H1 (cell line): Measurements from ENCODE around the gene SLC35E1. TPM values are rescaled to one million over a fixed set of nuclear protein-coding genes. Genes with fewer than 3 reads are reported as not detected.

Source experiments
- ASH2L ChIP-seq: fragments of 200-600, 300-600 bp; sonication (generic); IDR thresholded peaks from one replicate; pipeline ENCODE4 v1.7.1; 2017; ENCODE audit warnings: low read length
- BCL11A ChIP-seq, 2 experiments: IDR thresholded peaks; one replicate each; pipeline ENCODE4 v1.6.1; 2011; ENCODE audit warnings: low read depth in 2 of 2, low read length in 2 of 2, mild to moderate bottlenecking in 2 of 2
- BRCA1 ChIP-seq: IDR thresholded peaks from 2 replicates; pipeline ENCODE4 v1.6.1; 2012; ENCODE audit warnings: low read depth, low read length, improper control_type of control experiment
- CBX5 ChIP-seq: fragments of 300-800, 300-1000 bp; sonication (generic); IDR thresholded peaks from 2 replicates; pipeline ENCODE4 v1.7.1; 2016; ENCODE audit warnings: antibody characterized with exemption, low read length, low read depth
- CEBPB ChIP-seq: IDR thresholded peaks from 2 replicates; pipeline ENCODE4 v1.6.1; 2012; ENCODE audit warnings: low read depth, low read length
- CHD1 ChIP-seq: IDR thresholded peaks from 2 replicates; pipeline ENCODE4 v1.6.1; 2012; ENCODE audit warnings: low read depth, low read length, improper control_type of control experiment
- GTF2F1 ChIP-seq: IDR thresholded peaks from 2 replicates; pipeline ENCODE4 v1.6.1; 2012; ENCODE audit warnings: low read depth, low read length, improper control_type of control experiment, borderline replicate concordance
- HDAC2 ChIP-seq, 2 experiments: fragments of 300-600 bp in 1 of 2; sonication (generic) in 1 of 2; IDR thresholded peaks; 2 replicates each; pipeline ENCODE4 v1.6.1; 2011 to 2012; ENCODE audit warnings: low read depth in 2 of 2, low read length in 2 of 2, mild to moderate bottlenecking in 2 of 2, moderate library complexity in 2 of 2, borderline replicate concordance in 1 of 2, inconsistent platforms in 1 of 2
- MAFK ChIP-seq: IDR thresholded peaks from 2 replicates; pipeline ENCODE4 v1.6.1; 2012; ENCODE audit warnings: low read depth, mild to moderate bottlenecking, improper control_type of control experiment, low read length
- PHF8 ChIP-seq: fragments of 200-600 bp; sonication (generic); conservative IDR thresholded peaks from 2 replicates; pipeline ENCODE4 v1.7.1; 2012; ENCODE audit warnings: low read depth, mild to moderate bottlenecking, inconsistent platforms, low read length, moderate library complexity
- RBBP5 ChIP-seq: IDR thresholded peaks from 2 replicates; pipeline ENCODE4 v1.7.1; 2012; ENCODE audit warnings: low read depth, mild to moderate bottlenecking, inconsistent platforms, low read length, moderate library complexity, borderline replicate concordance
- RNF2 ChIP-seq: fragments of 200-900, 300-1000 bp; sonication (generic); IDR thresholded peaks from 2 replicates; pipeline ENCODE4 v1.7.1; 2016; ENCODE audit warnings: borderline replicate concordance, low read depth, mild to moderate bottlenecking, antibody characterized with exemption, low read length; ENCODE audit not compliant: poor library complexity, severe bottlenecking; ENCODE audit errors: missing control alignments
- SIN3A ChIP-seq, 2 experiments: IDR thresholded peaks in 1 of 2; conservative IDR thresholded peaks in 1 of 2; 2 replicates each; pipeline ENCODE4 v1.6.1; 2011 to 2012; ENCODE audit warnings: low read length in 2 of 2, improper control_type of control experiment in 1 of 2, low read depth in 1 of 2, mild to moderate bottlenecking in 1 of 2
- SP1 ChIP-seq: IDR thresholded peaks from 2 replicates; pipeline ENCODE4 v1.6.1; 2011; ENCODE audit warnings: low read depth, low read length
- SP2 ChIP-seq: IDR thresholded peaks from 2 replicates; pipeline ENCODE4 v1.6.1; 2012; ENCODE audit warnings: mild to moderate bottlenecking, low read length, inconsistent platforms
- SP4 ChIP-seq: IDR thresholded peaks from 2 replicates; pipeline ENCODE4 v1.6.1; 2012; ENCODE audit warnings: low read length, inconsistent platforms
- TBP ChIP-seq: IDR thresholded peaks from 2 replicates; pipeline ENCODE4 v1.6.1; 2011; ENCODE audit warnings: low read depth, low read length, improper control_type of control experiment
- TEAD4 ChIP-seq: IDR thresholded peaks from 2 replicates; pipeline ENCODE4 v1.6.1; 2012; ENCODE audit warnings: low read depth, low read length, inconsistent platforms, mixed read lengths
- ZNF274 ChIP-seq: IDR thresholded peaks from 2 replicates; pipeline ENCODE4 v1.7.0; 2012; ENCODE audit warnings: low read length, borderline replicate concordance; ENCODE audit errors: extremely low read depth
- polyA plus RNA-seq, 7 experiments: library from polyadenylated mRNA; depleted of rRNA in 3 of 7; stranded (reverse) in 5 of 7; unstranded in 2 of 7; fragments of >200 nt in 5 of 7; fragments of 200-250 nt in 2 of 7; gene quantifications; 1 replicate in 5 of 7; 2 replicates in 1 of 7; 4 replicates in 1 of 7; pipeline versions ENCODE4 v1.2.1 to v1.2.3, GENCODE V29; 2011 to 2013; ENCODE audit warnings: missing spikeins in 2 of 7, mixed read lengths in 2 of 7
- total RNA-seq: library from RNA; stranded (reverse); fragmentation: NEBNext Ultra II Directional; extraction: Animal tissue kit (Norgen Biotek cat#: 25700); gene quantifications from 2 replicates; pipeline ENCODE4 v1.2.1, GENCODE V29; 2021
- TF ChIP-seq, protein P1 (sequence below): IDR thresholded peaks from 2 replicates; pipeline ENCODE4 v1.6.1; 2012; ENCODE audit warnings: inconsistent platforms
- TF ChIP-seq, protein P2 (sequence below): IDR thresholded peaks from 2 replicates; pipeline ENCODE4 v1.6.1; 2011; ENCODE audit warnings: low read length, improper control_type of control experiment

SLC35E1 gene
- total and polyA plus RNA-seq, 2 of the 8 experiments (the other 6 are each of a cell fraction or from before 2014, with no cell fraction given): 26.0 to 31.9 TPM

DNA sequence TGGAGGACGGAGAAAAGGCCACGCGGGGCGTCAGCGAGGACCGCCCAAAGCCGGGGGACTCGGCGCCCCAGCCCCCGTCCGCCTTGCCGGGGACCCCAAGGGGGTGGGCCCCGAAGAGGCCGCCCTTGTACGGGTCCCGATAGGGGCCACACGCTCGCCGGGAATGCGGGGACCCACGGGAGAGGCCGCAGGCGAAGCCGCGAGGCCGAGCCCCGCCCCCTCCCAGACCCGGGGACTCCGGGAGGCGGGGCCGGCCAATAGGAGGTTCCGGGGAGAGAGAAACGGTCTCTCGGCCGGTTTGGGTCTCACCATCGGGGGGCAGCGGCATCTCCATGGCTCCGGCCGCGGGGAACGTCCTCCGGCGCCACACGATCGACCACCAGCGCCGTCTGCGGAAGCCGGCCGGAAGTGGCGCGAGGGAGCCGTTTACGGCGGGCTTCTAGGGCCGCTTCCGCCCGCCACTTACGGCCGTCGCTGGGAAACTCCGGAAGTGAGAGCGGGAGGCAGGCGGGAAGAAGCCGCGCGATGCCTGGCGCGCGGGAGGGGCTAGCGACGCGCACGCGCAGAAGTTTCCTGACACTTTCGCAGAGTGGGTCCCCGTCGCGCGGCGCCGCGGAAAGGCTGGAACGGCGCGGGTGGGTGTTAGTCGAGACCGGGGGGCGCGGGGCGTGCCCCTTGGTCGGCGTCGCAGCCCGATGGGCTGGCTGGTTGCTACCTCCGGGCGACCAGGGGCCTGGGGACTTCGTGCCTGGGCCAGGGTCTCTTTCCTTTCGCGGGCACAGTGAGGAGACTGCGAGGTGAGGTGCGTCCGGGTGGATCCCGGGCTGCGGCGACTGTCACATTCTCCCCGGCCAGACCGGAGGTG is 29.9 kb downstream of the SLC35E1 start, which contains the start of gene CHERP (continued):
- TF ChIP-seq SIN3A (conservative IDR thresholded peaks at IDR 0.05 in 1 of 2, IDR thresholded peaks at IDR 0.05 in 1 of 2; ENCODE audit: low read depth in 1 of 2, low read length in 2 of 2) (0 out of 4 replicates have a peak, but pooled peaks of 1 of the 2 experiments have one; percentile 16), CHD1 (no peak), SP4 (no peak), BRCA1 (no peak), SP2 (no peak), TBP (peak; percentile 41; the same call in 1 of the 2 replicates), HDAC2 (IDR thresholded peaks at IDR 0.05; ENCODE audit: borderline replicate concordance in 1 of 2, low read depth in 2 of 2, low read length in 2 of 2) (0 out of 4 replicates have a peak, but pooled peaks of 1 of the 2 experiments have one; percentile 19), TEAD4 (no peak), ASH2L (peak; percentile 50), PHF8 (peak; percentile 95), ZNF274 (no peak), RNF2 (no peak), RBBP5 (peak; percentile 64; the same call in 1 of the 2 replicates), SP1 (no peak), CBX5 (no peak), BCL11A (IDR thresholded peaks at IDR 0.05; ENCODE audit: low read depth in 2 of 2, low read length in 2 of 2) (no peak), GTF2F1 (0 out of 2 replicates have a peak, but pooled peaks have one; percentile 14), CEBPB (no peak), MAFK (no peak)
- TF ChIP-seq, protein P1, sequence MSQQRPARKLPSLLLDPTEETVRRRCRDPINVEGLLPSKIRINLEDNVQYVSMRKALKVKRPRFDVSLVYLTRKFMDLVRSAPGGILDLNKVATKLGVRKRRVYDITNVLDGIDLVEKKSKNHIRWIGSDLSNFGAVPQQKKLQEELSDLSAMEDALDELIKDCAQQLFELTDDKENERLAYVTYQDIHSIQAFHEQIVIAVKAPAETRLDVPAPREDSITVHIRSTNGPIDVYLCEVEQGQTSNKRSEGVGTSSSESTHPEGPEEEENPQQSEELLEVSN: peak; percentile 93
- TF ChIP-seq, protein P2, sequence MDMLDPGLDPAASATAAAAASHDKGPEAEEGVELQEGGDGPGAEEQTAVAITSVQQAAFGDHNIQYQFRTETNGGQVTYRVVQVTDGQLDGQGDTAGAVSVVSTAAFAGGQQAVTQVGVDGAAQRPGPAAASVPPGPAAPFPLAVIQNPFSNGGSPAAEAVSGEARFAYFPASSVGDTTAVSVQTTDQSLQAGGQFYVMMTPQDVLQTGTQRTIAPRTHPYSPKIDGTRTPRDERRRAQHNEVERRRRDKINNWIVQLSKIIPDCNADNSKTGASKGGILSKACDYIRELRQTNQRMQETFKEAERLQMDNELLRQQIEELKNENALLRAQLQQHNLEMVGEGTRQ: no peak
